GM12872 (cell line): ENCODE measurements around the gene KTN1.
A peak's percentile ranks its signal among the peaks of the same experiment; 100 is the strongest.

Experiments
- CTCF ChIP-seq: IDR thresholded peaks from 3 replicates; pipeline ENCODE4 v1.5.1; 2011; ENCODE audit warnings: low read depth, mild to moderate bottlenecking, low read length, moderate library complexity; ENCODE audit not compliant: insufficient read depth

Gene KTN1

GRCh38 chr14:55731881-55732498, 152.0 kb downstream of the KTN1 start:
- peak; percentile 57 for TF ChIP-seq CTCF

- no peak for TF ChIP-seq CTCF
Measured at GRCh38 chr14:55733599-55733998, 153.6 kb downstream of the KTN1 start.
